ENCODE data around the gene LDHA. TPM values are rescaled to one million over a fixed set of nuclear protein-coding genes. Genes with fewer than 3 reads are reported as not detected.

The LDHA gene
- total and polyA plus RNA-seq, 12 donors: 130 to 2,236 (median 448) TPM

GRCh38 chr11:18452927-18453326 is 58.6 kb downstream of the LDHA start:
- peaks cover 0 to 3% of the 10 kb centered on the region in 2 donors for H3K4me1 ChIP-seq (replicated peaks in 1 of 2)
- peaks cover 11% of the 10 kb centered on the region for H3K27me3 ChIP-seq
- no peak overlapping the region for H3K4me3 ChIP-seq
- WGBS, 4 donors: 73 to 85% (median 78%) methylated on average over 2 of the region's 2 CpGs
- TF ChIP-seq CTCF (IDR thresholded peaks at IDR 0.05) (no peak), POLR2A (IDR thresholded peaks at IDR 0.05) (no peak)
- no peak overlapping the region for H3K27ac ChIP-seq
- intact Hi-C loops (cut with DNase I): no loop called here
- H3K36me3 ChIP-seq (replicated peaks in 1 of 2): no peaks in the 10 kb centered on the region
- H3K9me3 ChIP-seq (replicated peaks in 1 of 3): no peaks in the 10 kb centered on the region
- no peak for DNase-seq

GRCh38 chr11:18455686-18456372 is 61.5 kb downstream of the LDHA start, which contains the start of gene LDHAL6A:
LDHAL6A (plus strand) TSS chr11:18455856; CDS start chr11:18456681, 825 bp downstream.
- no peak for DNase-seq
- Histone ChIP-seq H3K9me3 (replicated peaks in 1 of 3) (no peaks in the 10 kb centered on the region), H3K36me3 (replicated peaks in 1 of 2) (no peaks in the 10 kb centered on the region), H3K4me1 (replicated peaks in 1 of 2) (peaks cover 0 to 3% of the 10 kb centered on the region in 2 donors), H3K4me3 (no peak within 1 kb of the TSS), H3K27ac (no peak within 1 kb of the TSS), H3K27me3 (peaks cover 11% of the 10 kb centered on the region)
- intact Hi-C loops (cut with DNase I): no loop called here
- WGBS, 4 donors: 48 to 85% (median 66%) methylated on average over 26 to 47 of the region's 47 CpGs
- TF ChIP-seq POLR2A (IDR thresholded peaks at IDR 0.05) (no peak), CTCF (IDR thresholded peaks at IDR 0.05) (no peak)

- 35 to 45% (median 40%) methylated on average over 3 of the region's 3 CpGs for WGBS, 4 donors
- intact Hi-C loops (cut with DNase I): no loop called here
- peak; percentile 26 to 65 (median 58) for DNase-seq
- TF ChIP-seq POLR2A (IDR thresholded peaks at IDR 0.05): no peak
- TF ChIP-seq CTCF (IDR thresholded peaks at IDR 0.05): no peak
- Histone ChIP-seq H3K27ac (no peak overlapping the region), H3K4me3 (no peak overlapping the region), H3K36me3 (replicated peaks in 1 of 2) (no peaks in the 10 kb centered on the region), H3K9me3 (replicated peaks in 1 of 3) (no peaks in the 10 kb centered on the region), H3K27me3 (peaks cover 11% of the 10 kb centered on the region), H3K4me1 (replicated peaks in 1 of 2) (peaks cover 0 to 3% of the 10 kb centered on the region in 2 donors)
Measured at GRCh38 chr11:18457450-18457849, 63.1 kb downstream of the LDHA start.

Small RNA genes within 50 kb of the gene (microRNA-seq; reads per million reads assigned to microRNA genes)
- gene MIR3159: 0 to 0.28 (median 0) reads per million in 3 donors

Small RNA genes within 50 kb of the gene (small RNA-seq; reads per million reads assigned to genes)
- 0.36 to 0.58 reads per million in 2 donors for gene MIR3159

Other genes starting within 250 kb of the LDHA start
- gene MRGPRX4, start 221.7 kb upstream of the LDHA start, total RNA-seq: not detected
- not detected for gene MRGPRX4, start 221.7 kb upstream of the LDHA start, polyA plus RNA-seq
- 1 to 10 TPM in 1 of 9 donors, under 1 TPM in 4, not detected in 4; 0.32 to 3.4 (median 0.70) TPM for gene SAA4, start 157.8 kb upstream of the LDHA start, total RNA-seq
- gene SAA4, start 157.8 kb upstream of the LDHA start, polyA plus RNA-seq: 1 to 10 TPM; 1.5 to 4.2 (median 2.8) TPM
- gene SAA2, start 145.9 kb upstream of the LDHA start, total RNA-seq: 10 to 100 TPM in 1 of 9 donors, 1 to 10 TPM in 7, under 1 TPM in 1; 0.28 to 12.5 (median 5.1) TPM
- gene SAA2, start 145.9 kb upstream of the LDHA start, polyA plus RNA-seq: 10 to 100 TPM in 2 of 3 donors, 1 to 10 TPM in 1; 9.2 to 90.3 (median 11.2) TPM
- 10 to 100 TPM in 5 of 9 donors, 1 to 10 TPM in 3, not detected in 1; 1.8 to 38.1 (median 15.2) TPM for gene SAA1, start 128.3 kb upstream of the LDHA start, total RNA-seq
- 1,000 to 10,000 TPM in 1 of 3 donors, 10 to 100 TPM in 2; 20.0 to 1,277 (median 91.0) TPM for gene SAA1, start 128.3 kb upstream of the LDHA start, polyA plus RNA-seq
- 10 to 100 TPM; 12.1 to 49.3 (median 24.0) TPM for gene HPS5, start 72.4 kb upstream of the LDHA start, total RNA-seq
- gene HPS5, start 72.4 kb upstream of the LDHA start, polyA plus RNA-seq: 10 to 100 TPM; 10.5 to 20.2 (median 11.3) TPM
- 10 to 100 TPM; 34.5 to 86.4 (median 45.8) TPM for gene GTF2H1, start 72.0 kb upstream of the LDHA start, total RNA-seq
- 10 to 100 TPM; 18.0 to 49.8 (median 24.7) TPM for gene GTF2H1, start 72.0 kb upstream of the LDHA start, polyA plus RNA-seq
- 1 to 10 TPM in 3 of 9 donors, not detected in 6; 1.0 to 2.3 (median 1.5) TPM for gene LDHC, start 17.8 kb downstream of the LDHA start, total RNA-seq
- gene LDHC, start 17.8 kb downstream of the LDHA start, polyA plus RNA-seq: under 1 TPM; 0.18 to 0.88 (median 0.80) TPM
- gene LDHAL6A, start 61.3 kb downstream of the LDHA start, total RNA-seq: 1 to 10 TPM in 1 of 9 donors, not detected in 8; 1.4 TPM
- under 1 TPM in 2 of 3 donors, not detected in 1; 0.08 to 0.13 TPM for gene LDHAL6A, start 61.3 kb downstream of the LDHA start, polyA plus RNA-seq
- gene TSG101, start 132.4 kb downstream of the LDHA start, total RNA-seq: 100 to 1,000 TPM in 4 of 9 donors, 10 to 100 TPM in 5; 56.4 to 263 (median 74.3) TPM
- gene TSG101, start 132.4 kb downstream of the LDHA start, polyA plus RNA-seq: 100 to 1,000 TPM in 1 of 3 donors, 10 to 100 TPM in 2; 33.1 to 208 (median 37.2) TPM
- 10 to 100 TPM in 8 of 9 donors, 1 to 10 TPM in 1; 9.6 to 32.8 (median 25.9) TPM for gene UEVLD, start 194.2 kb downstream of the LDHA start, total RNA-seq
- 10 to 100 TPM in 1 of 3 donors, 1 to 10 TPM in 2; 4.1 to 29.4 (median 6.0) TPM for gene UEVLD, start 194.2 kb downstream of the LDHA start, polyA plus RNA-seq
- 10 to 100 TPM in 2 of 9 donors, 1 to 10 TPM in 4, under 1 TPM in 1, not detected in 2; 0.55 to 17.3 (median 3.7) TPM for gene MISFA, start 205.2 kb downstream of the LDHA start, total RNA-seq
- 1 to 10 TPM; 1.8 to 8.7 (median 3.7) TPM for gene MISFA, start 205.2 kb downstream of the LDHA start, polyA plus RNA-seq
- gene SPTY2D1, start 239.8 kb downstream of the LDHA start, total RNA-seq: 10 to 100 TPM; 11.1 to 36.8 (median 18.7) TPM
- 10 to 100 TPM in 1 of 3 donors, 1 to 10 TPM in 2; 2.5 to 44.5 (median 3.1) TPM for gene SPTY2D1, start 239.8 kb downstream of the LDHA start, polyA plus RNA-seq

Measured in adrenal gland (tissue), 12 donors.